Peyer's patch (tissue), 4 donors: ENCODE results near the gene PDK4.

Source experiments
- CTCF ChIP-seq, 6 experiments: fragments of 450-650 bp in 4 of 6; fragments of 200-600 bp in 2 of 6; sonication (generic) in 1 of 6; IDR thresholded peaks; one replicate each; pipeline ENCODE4 v1.5.1; 2017 to 2019; ENCODE audit warnings: antibody characterized with exemption in 6 of 6, mild to moderate bottlenecking in 3 of 6, moderate library complexity in 1 of 6
- POLR2A ChIP-seq, 2 donors: fragments of 450-650 bp; IDR thresholded peaks; one replicate each; pipeline ENCODE4 v1.5.1; 2017; ENCODE audit warnings: antibody characterized with exemption in 2 of 2, mild to moderate bottlenecking in 2 of 2, moderate library complexity in 2 of 2

GRCh38 chr7:95608359-95609173 is 12.2 kb upstream of the PDK4 start:
- TF ChIP-seq CTCF (IDR thresholded peaks at IDR 0.05): no peak
- TF ChIP-seq POLR2A (IDR thresholded peaks at IDR 0.05): peak in 1 of 2 donors; percentile 69
